Cardiac fibroblast (primary cell): ENCODE results near the gene ZNF488.

ENCODE experiments used
- DNase-seq, 2 donors: peaks; one replicate each; pipeline versions ENCODE4 v3.0.0 to v3.0.0-alpha.2; 2010; ENCODE audit warnings: low read depth in 2 of 2
- H3K4me3 ChIP-seq, 2 donors: replicated peaks in 1 of 2; 1 replicate in 1 of 2; 2 replicates in 1 of 2; pipeline ENCODE4 v1.5.1; 2011; ENCODE audit warnings: low read depth in 2 of 2, low read length in 2 of 2, mild to moderate bottlenecking in 2 of 2, moderate library complexity in 1 of 2
- CTCF ChIP-seq: IDR thresholded peaks from one replicate; pipeline ENCODE4 v1.5.1; 2011; ENCODE audit warnings: low read depth, mild to moderate bottlenecking, low read length, inconsistent platforms

The ZNF488 gene

GRCh38 chr10:47381427-47382379 lies 2.4 kb downstream of the ZNF488 start:
- TF ChIP-seq CTCF = no peak
- DNase-seq = no peak
- H3K4me3 ChIP-seq = no peak overlapping the region

- TF ChIP-seq CTCF = no peak
- H3K4me3 ChIP-seq = no peak overlapping the region
- no peak for DNase-seq
Measured at GRCh38 chr10:47381103-47381395, 3.0 kb downstream of the ZNF488 start.

- no peak overlapping the region for H3K4me3 ChIP-seq
- no peak for DNase-seq
- no peak for TF ChIP-seq CTCF
Measured at GRCh38 chr10:47380341-47381102, 3.6 kb downstream of the ZNF488 start.

GRCh38 chr10:47379901-47380300 lies 4.2 kb downstream of the ZNF488 start:
- H3K4me3 ChIP-seq = no peak overlapping the region
- DNase-seq = no peak
- TF ChIP-seq CTCF = no peak

GRCh38 chr10:47379445-47379785 lies 4.7 kb downstream of the ZNF488 start:
- no peak overlapping the region for H3K4me3 ChIP-seq
- no peak for DNase-seq
- TF ChIP-seq CTCF = no peak

GRCh38 chr10:47378606-47379444 lies 5.3 kb downstream of the ZNF488 start:
- no peak for TF ChIP-seq CTCF
- no peak overlapping the region for H3K4me3 ChIP-seq
- DNase-seq = no peak
